PC-3 (cell line): ENCODE measurements around the gene ST8SIA3. TPM values are rescaled to one million over a fixed set of nuclear protein-coding genes. Genes with fewer than 3 reads are reported as not detected.

Source experiments
- ATAC-seq: fragments of 200-7000 bp; cut with Tn5 transposase; 2 replicates; pipeline ENCODE4 v1.9.1; 2020; ENCODE audit warnings: mild to moderate bottlenecking, moderate library complexity
- Bru-seq: library from RNA; stranded (reverse); fragments of 400-500 nt; gene quantifications from one replicate; lab custom pipeline; 2021; lab: Mats Ljungman, UMichigan
- BruChase-seq, 2 experiments: library from RNA; stranded (reverse); fragments of 400-500 nt; gene quantifications; one replicate each; lab custom pipeline; 2021; lab: Mats Ljungman, UMichigan
- BruUV-seq: library from RNA; stranded (reverse); fragments of 400-500 nt; replicated peaks from 2 replicates; lab custom pipeline; 2021; lab: Mats Ljungman, UMichigan
- CTCF ChIA-PET: fragments of 300-600 bp; sonication (Branson Sonifier 250); formaldehyde crosslinking; loops from one replicate; lab custom pipeline; 2022; ENCODE audit warnings: antibody characterized with exemption; lab: Charles Lee
- POLR2A ChIA-PET: fragments of 300-600 bp; sonication (Branson Sonifier 250); formaldehyde crosslinking; loops from one replicate; lab custom pipeline; 2022; ENCODE audit warnings: antibody characterized with exemption; ENCODE audit not compliant: unreplicated experiment; lab: Charles Lee
- DNase-seq: peaks from one replicate; pipeline ENCODE4 v3.0.0-alpha.2; 2015
- H2AFZ ChIP-seq: fragments of 300-600 bp; sonication (generic); 2 replicates; pipeline ENCODE4 v1.6.0; 2016; ENCODE audit warnings: antibody characterized with exemption, low read length
- H3F3A ChIP-seq: fragments of 300-600 bp; sonication (generic); one replicate; pipeline ENCODE4 v1.6.0; 2017; ENCODE audit warnings: antibody characterized with exemption, low read length, control low read depth, mild to moderate bottlenecking; ENCODE audit not compliant: unreplicated experiment
- H3K27ac ChIP-seq: fragments of 300-600 bp; sonication (generic); 2 replicates; pipeline ENCODE4 v1.5.1; 2016; ENCODE audit warnings: mild to moderate bottlenecking, low read length
- H3K27me3 ChIP-seq: fragments of 300-600 bp; sonication (generic); 2 replicates; pipeline ENCODE4 v1.6.1; 2016; ENCODE audit warnings: low read length, mixed read lengths
- H3K36me3 ChIP-seq: fragments of 300-600 bp; sonication (generic); 2 replicates; pipeline ENCODE4 v1.6.1; 2016; ENCODE audit warnings: low read depth, mixed run types, low read length, mixed read lengths
- H3K4me1 ChIP-seq: fragments of 300-600 bp; sonication (generic); 2 replicates; pipeline ENCODE4 v1.5.1; 2016; ENCODE audit warnings: low read length; ENCODE audit not compliant: insufficient read depth
- H3K4me2 ChIP-seq: fragments of 300-600 bp; sonication (generic); 2 replicates; pipeline ENCODE4 v1.6.0; 2016; ENCODE audit warnings: low read length
- H3K4me3 ChIP-seq: fragments of 300-600 bp; sonication (generic); 2 replicates; pipeline ENCODE4 v1.5.1; 2016; ENCODE audit warnings: mild to moderate bottlenecking, low read length, mixed read lengths
- H3K79me2 ChIP-seq: fragments of 300-600 bp; sonication (generic); 2 replicates; pipeline ENCODE4 v1.6.1; 2017; ENCODE audit warnings: low read length, mixed read lengths
- H3K9ac ChIP-seq: fragments of 300-600 bp; sonication (generic); 2 replicates; pipeline ENCODE4 v1.6.0; 2016; ENCODE audit warnings: mild to moderate bottlenecking, low read length
- H3K9me2 ChIP-seq: fragments of 300-600 bp; sonication (generic); replicated peaks from 2 replicates; pipeline ENCODE4 v1.6.1; 2016; ENCODE audit warnings: mixed run types, low read length, mixed read lengths
- H3K9me3 ChIP-seq: fragments of 300-600 bp; sonication (generic); 2 replicates; pipeline ENCODE4 v1.6.1; 2016; ENCODE audit warnings: low read length, mixed read lengths
- H4K20me1 ChIP-seq: fragments of 300-600 bp; sonication (generic); 2 replicates; pipeline ENCODE4 v1.6.1; 2016; ENCODE audit warnings: low read length, mixed read lengths
- EZH2 ChIP-seq: fragments of 300-600 bp; sonication (generic); IDR thresholded peaks from one replicate; pipeline ENCODE4 v1.6.1; 2017; ENCODE audit warnings: antibody characterized with exemption, mild to moderate bottlenecking, low read length; ENCODE audit not compliant: unreplicated experiment
- EZH2phosphoT487 ChIP-seq: fragments of 300-600 bp; sonication (generic); IDR thresholded peaks from 2 replicates; pipeline ENCODE4 v1.6.1; 2018; ENCODE audit warnings: mild to moderate bottlenecking, antibody characterized with exemption, low read length, borderline replicate concordance
- intact Hi-C: fragments of 100-400 bp; cut with micrococcal nuclease; formaldehyde crosslinking; loops from 2 replicates; pipeline ENCODE4 v1.9.0; 2023
- long read RNA-seq: library from polyadenylated mRNA; unstranded; transcript quantifications from one replicate; pipeline ENCODE4 v2.0.0, GENCODE V29; 2021; ENCODE audit not compliant: unreplicated experiment
- total RNA-seq: library from RNA; depleted of rRNA; stranded (reverse); fragments of >200 nt; gene quantifications from 2 replicates; pipeline ENCODE4 v1.2.3, GENCODE V29; 2014; rRNA removed
- TF ChIP-seq, protein P1 (sequence below): fragments of 300-600 bp; sonication (generic); conservative IDR thresholded peaks from 2 replicates; pipeline ENCODE4 v1.5.1; 2017; ENCODE audit warnings: antibody characterized with exemption, low read depth, mild to moderate bottlenecking, low read length

The ST8SIA3 gene, protein sequence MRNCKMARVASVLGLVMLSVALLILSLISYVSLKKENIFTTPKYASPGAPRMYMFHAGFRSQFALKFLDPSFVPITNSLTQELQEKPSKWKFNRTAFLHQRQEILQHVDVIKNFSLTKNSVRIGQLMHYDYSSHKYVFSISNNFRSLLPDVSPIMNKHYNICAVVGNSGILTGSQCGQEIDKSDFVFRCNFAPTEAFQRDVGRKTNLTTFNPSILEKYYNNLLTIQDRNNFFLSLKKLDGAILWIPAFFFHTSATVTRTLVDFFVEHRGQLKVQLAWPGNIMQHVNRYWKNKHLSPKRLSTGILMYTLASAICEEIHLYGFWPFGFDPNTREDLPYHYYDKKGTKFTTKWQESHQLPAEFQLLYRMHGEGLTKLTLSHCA
- total RNA-seq = not detected in 2 replicates
- not detected for Bru-seq, nascent RNA
- not detected for BruChase-seq, experiment 1, labeled RNA remaining after a 6-hour chase
- BruChase-seq, experiment 2, labeled RNA remaining after a 2-hour chase = not detected
- long read RNA-seq = 0 reads

DNA sequence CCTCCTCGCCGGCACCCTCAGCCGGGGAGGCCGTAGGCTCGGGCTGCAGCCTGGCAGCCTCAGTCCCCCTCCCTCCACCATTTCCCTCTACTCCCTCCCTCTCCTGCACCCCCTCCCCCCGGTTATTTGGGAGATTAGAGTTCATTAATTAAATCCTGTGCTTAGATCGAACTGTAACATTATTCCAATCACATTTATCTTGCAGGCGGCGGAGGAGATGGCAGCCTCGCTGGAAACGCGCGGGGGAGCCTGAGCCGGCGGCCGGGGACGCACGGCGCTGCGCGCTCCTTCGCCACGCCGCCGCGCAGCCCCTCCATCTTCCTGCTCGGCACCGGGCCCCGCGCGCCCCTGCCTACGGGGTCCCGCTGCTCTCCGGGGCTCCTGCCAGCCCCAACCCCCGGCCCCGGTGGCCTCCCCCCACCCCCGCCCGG is at the start of gene ST8SIA3:
TSS of gene ST8SIA3 (plus strand) at position 287 of the 431 bp plus-strand sequence. CDS start 290 bp downstream, outside the sequence.
- ChIA-PET POLR2A (no interaction called here), CTCF (no interaction called here)
- no peak for ATAC-seq
- Histone ChIP-seq H3K27me3 (peaks cover 64% of the 10 kb centered on the region), H3K36me3 (no peaks in the 10 kb centered on the region), H3F3A (no peaks in the 10 kb centered on the region), H3K27ac (no peak within 1 kb of the TSS), H3K4me2 (no peak within 1 kb of the TSS), H2AFZ (no peak within 1 kb of the TSS), H3K4me1 (no peaks in the 10 kb centered on the region), H4K20me1 (no peaks in the 10 kb centered on the region), H3K9me2 (no peaks in the 10 kb centered on the region), H3K4me3 (no peak within 1 kb of the TSS), H3K9me3 (no peaks in the 10 kb centered on the region), H3K79me2 (no peaks in the 10 kb centered on the region), H3K9ac (no peak within 1 kb of the TSS)
- no peak for TF ChIP-seq EZH2
- no peak for TF ChIP-seq EZH2phosphoT487
- TF ChIP-seq, protein P1, sequence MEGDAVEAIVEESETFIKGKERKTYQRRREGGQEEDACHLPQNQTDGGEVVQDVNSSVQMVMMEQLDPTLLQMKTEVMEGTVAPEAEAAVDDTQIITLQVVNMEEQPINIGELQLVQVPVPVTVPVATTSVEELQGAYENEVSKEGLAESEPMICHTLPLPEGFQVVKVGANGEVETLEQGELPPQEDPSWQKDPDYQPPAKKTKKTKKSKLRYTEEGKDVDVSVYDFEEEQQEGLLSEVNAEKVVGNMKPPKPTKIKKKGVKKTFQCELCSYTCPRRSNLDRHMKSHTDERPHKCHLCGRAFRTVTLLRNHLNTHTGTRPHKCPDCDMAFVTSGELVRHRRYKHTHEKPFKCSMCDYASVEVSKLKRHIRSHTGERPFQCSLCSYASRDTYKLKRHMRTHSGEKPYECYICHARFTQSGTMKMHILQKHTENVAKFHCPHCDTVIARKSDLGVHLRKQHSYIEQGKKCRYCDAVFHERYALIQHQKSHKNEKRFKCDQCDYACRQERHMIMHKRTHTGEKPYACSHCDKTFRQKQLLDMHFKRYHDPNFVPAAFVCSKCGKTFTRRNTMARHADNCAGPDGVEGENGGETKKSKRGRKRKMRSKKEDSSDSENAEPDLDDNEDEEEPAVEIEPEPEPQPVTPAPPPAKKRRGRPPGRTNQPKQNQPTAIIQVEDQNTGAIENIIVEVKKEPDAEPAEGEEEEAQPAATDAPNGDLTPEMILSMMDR = no peak
- BruUV-seq = no TSS peak
- DNase-seq = no peak
- intact Hi-C loops = no loop called here

DNA sequence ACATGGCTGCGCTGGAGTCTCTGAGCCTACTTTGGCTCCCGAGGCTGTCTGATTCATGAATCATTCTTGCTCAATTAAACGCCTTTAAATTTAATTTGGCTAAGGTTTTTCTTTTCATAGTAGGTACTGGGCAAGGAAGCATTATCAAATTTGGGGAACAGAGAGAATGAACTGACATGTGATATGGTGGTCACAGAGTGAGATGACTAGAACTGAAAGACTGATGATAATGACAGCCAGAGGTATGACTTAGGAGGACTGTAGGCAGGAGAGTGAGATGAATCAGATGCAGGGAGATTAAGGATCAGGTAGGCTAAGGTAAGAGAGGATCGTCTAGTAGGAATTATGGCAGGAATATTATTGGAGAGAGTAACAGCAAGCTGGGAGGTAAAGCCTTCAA is 40.9 kb upstream of the ST8SIA3 start:
- H3K9me3 ChIP-seq = no peaks in the 10 kb centered on the region
- no TSS peak for BruUV-seq
- H3K27me3 ChIP-seq = peaks cover 25% of the 10 kb centered on the region
- no peak for DNase-seq
- no peak overlapping the region for H3K27ac ChIP-seq
- no peak for ATAC-seq
- H3F3A ChIP-seq = no peaks in the 10 kb centered on the region
- TF ChIP-seq EZH2 (no peak), EZH2phosphoT487 (no peak)
- TF ChIP-seq, protein P1 = no peak
- H3K79me2 ChIP-seq = no peaks in the 10 kb centered on the region
- H3K4me2 ChIP-seq = no peak overlapping the region
- H4K20me1 ChIP-seq = 0 out of 2 replicates have a peak, but pooled peaks cover 4% of the 10 kb centered on the region
- no peak overlapping the region for H3K9ac ChIP-seq
- no peak overlapping the region for H2AFZ ChIP-seq
- no peaks in the 10 kb centered on the region for H3K4me1 ChIP-seq
- no peaks in the 10 kb centered on the region for H3K36me3 ChIP-seq
- ChIA-PET CTCF (no interaction called here), POLR2A (no interaction called here)
- no peaks in the 10 kb centered on the region for H3K9me2 ChIP-seq
- intact Hi-C loops = no loop called here
- no peak overlapping the region for H3K4me3 ChIP-seq
